ENCODE results near the gene FNTB. TPM values are rescaled to one million over a fixed set of nuclear protein-coding genes. Genes with fewer than 3 reads are reported as not detected.

The FNTB gene
- total and polyA plus RNA-seq, 9 of the 15 experiments (the other 6 are each of a cell fraction or from before 2014, with no cell fraction given): 6.9 to 23.2 (median 12.2) TPM

GRCh38 chr14:65044596-65044959 lies 57.9 kb downstream of the FNTB start (continued):
- TF ChIP-seq, protein P1, sequence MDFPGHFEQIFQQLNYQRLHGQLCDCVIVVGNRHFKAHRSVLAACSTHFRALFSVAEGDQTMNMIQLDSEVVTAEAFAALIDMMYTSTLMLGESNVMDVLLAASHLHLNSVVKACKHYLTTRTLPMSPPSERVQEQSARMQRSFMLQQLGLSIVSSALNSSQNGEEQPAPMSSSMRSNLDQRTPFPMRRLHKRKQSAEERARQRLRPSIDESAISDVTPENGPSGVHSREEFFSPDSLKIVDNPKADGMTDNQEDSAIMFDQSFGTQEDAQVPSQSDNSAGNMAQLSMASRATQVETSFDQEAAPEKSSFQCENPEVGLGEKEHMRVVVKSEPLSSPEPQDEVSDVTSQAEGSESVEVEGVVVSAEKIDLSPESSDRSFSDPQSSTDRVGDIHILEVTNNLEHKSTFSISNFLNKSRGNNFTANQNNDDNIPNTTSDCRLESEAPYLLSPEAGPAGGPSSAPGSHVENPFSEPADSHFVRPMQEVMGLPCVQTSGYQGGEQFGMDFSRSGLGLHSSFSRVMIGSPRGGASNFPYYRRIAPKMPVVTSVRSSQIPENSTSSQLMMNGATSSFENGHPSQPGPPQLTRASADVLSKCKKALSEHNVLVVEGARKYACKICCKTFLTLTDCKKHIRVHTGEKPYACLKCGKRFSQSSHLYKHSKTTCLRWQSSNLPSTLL (IDR thresholded peaks at IDR 0.05): no peak
- TF ChIP-seq, protein P2, sequence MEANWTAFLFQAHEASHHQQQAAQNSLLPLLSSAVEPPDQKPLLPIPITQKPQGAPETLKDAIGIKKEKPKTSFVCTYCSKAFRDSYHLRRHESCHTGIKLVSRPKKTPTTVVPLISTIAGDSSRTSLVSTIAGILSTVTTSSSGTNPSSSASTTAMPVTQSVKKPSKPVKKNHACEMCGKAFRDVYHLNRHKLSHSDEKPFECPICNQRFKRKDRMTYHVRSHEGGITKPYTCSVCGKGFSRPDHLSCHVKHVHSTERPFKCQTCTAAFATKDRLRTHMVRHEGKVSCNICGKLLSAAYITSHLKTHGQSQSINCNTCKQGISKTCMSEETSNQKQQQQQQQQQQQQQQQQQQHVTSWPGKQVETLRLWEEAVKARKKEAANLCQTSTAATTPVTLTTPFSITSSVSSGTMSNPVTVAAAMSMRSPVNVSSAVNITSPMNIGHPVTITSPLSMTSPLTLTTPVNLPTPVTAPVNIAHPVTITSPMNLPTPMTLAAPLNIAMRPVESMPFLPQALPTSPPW (CRISPR knock-in tag; IDR thresholded peaks at IDR 0.05): peak; percentile 72
- TF ChIP-seq TBL1XR1 (IDR thresholded peaks at IDR 0.05; ENCODE audit: low read length in 2 of 2): 0 out of 4 replicates have a peak, but pooled peaks of 1 of the 2 experiments have one; percentile 23
- peak; percentile 77; the same call in 1 of the 2 replicates for TF ChIP-seq ATF4 (CRISPR knock-in tag; IDR thresholded peaks at IDR 0.05)
- no peak for TF ChIP-seq YY1 (IDR thresholded peaks at IDR 0.05; ENCODE audit: borderline replicate concordance in 1 of 3, control insufficient read depth in 1 of 3, extremely low read depth in 1 of 3, insufficient read depth in 3 of 3, insufficient read length in 1 of 3, insufficient replicate concordance in 2 of 3, low read depth in 1 of 3, low read length in 2 of 3)
- no peak for TF ChIP-seq HDAC8 (tag; IDR thresholded peaks at IDR 0.05)
- TF ChIP-seq CBX3 (IDR thresholded peaks at IDR 0.05; ENCODE audit: borderline replicate concordance in 1 of 2, low read length in 2 of 2): 0 out of 3 replicates have a peak, but pooled peaks of 1 of the 2 experiments have one; percentile 32
- TF ChIP-seq SMARCE1 (IDR thresholded peaks at IDR 0.05): peak; percentile 69
- TF ChIP-seq MTA2 (IDR thresholded peaks at IDR 0.05; ENCODE audit: low read depth): peak; percentile 60
- TF ChIP-seq MXD1 (CRISPR knock-in tag; IDR thresholded peaks at IDR 0.05; ENCODE audit: borderline replicate concordance, poor library complexity, severe bottlenecking): no peak
- TF ChIP-seq CREM (IDR thresholded peaks at IDR 0.05; ENCODE audit: low read depth): peak; percentile 74; the same call in 1 of the 2 replicates
- TF ChIP-seq TFAP4 (CRISPR knock-in tag; IDR thresholded peaks at IDR 0.05; ENCODE audit: borderline replicate concordance): peak; percentile 41; the same call in 1 of the 2 replicates
- TF ChIP-seq MAZ (CRISPR knock-in tag; conservative IDR thresholded peaks at IDR 0.05 in 1 of 2, IDR thresholded peaks at IDR 0.05 in 1 of 2): peak; percentile 29 to 78; a peak in 3 of 4 replicates
- TF ChIP-seq ZNF766 (CRISPR knock-in tag; conservative IDR thresholded peaks at IDR 0.05): peak; percentile 78
- no peak for TF ChIP-seq ZNF140 (CRISPR knock-in tag; IDR thresholded peaks at IDR 0.05)
- TF ChIP-seq CBFA2T3 (IDR thresholded peaks at IDR 0.05): peak; percentile 90
- no peak for TF ChIP-seq E2F1 (CRISPR knock-in tag; IDR thresholded peaks at IDR 0.05)
- peak; percentile 52; the same call in 1 of the 2 replicates for TF ChIP-seq HDAC2 (IDR thresholded peaks at IDR 0.05)
- peak; percentile 39; the same call in 1 of the 2 replicates for TF ChIP-seq TCF7 (IDR thresholded peaks at IDR 0.05; ENCODE audit: borderline replicate concordance)
- no peak for TF ChIP-seq ZNF561 (CRISPR knock-in tag; conservative IDR thresholded peaks at IDR 0.05)
- TF ChIP-seq CCAR2 (IDR thresholded peaks at IDR 0.05; ENCODE audit: low read depth, low read length): no peak

All from K562 (cell line).